H9 (cell line): Measurements from ENCODE around the gene DCAF7. TPM values are rescaled to one million over a fixed set of nuclear protein-coding genes. Genes with fewer than 3 reads are reported as not detected.

ENCODE experiments used
- DNase-seq: peaks from one replicate; pipeline ENCODE4 v3.0.0-alpha.2; 2017
- H2AFZ ChIP-seq: one replicate; pipeline ENCODE4 v1.6.1; 2013; ENCODE audit warnings: mild to moderate bottlenecking, low read length, control low read depth, moderate library complexity
- H2AK5ac ChIP-seq: 2 replicates; pipeline ENCODE4 v1.6.1; 2013; ENCODE audit warnings: low read length, control low read depth, mixed read lengths; ENCODE audit not compliant: insufficient read length
- H2BK120ac ChIP-seq: one replicate; pipeline ENCODE4 v1.6.1; 2013; ENCODE audit warnings: low read depth, mild to moderate bottlenecking, low read length, control low read depth, inconsistent platforms; ENCODE audit not compliant: poor library complexity, severe bottlenecking
- H2BK12ac ChIP-seq: 2 replicates; pipeline ENCODE4 v1.6.1; 2013; ENCODE audit warnings: low read length, control low read depth, mixed read lengths, low read depth; ENCODE audit not compliant: insufficient read length
- H2BK15ac ChIP-seq: 2 replicates; pipeline ENCODE4 v1.6.1; 2013; ENCODE audit warnings: low read depth, low read length, control low read depth
- H2BK20ac ChIP-seq: one replicate; pipeline ENCODE4 v1.6.1; 2013; ENCODE audit warnings: low read depth, mild to moderate bottlenecking, low read length, control low read depth, inconsistent platforms; ENCODE audit not compliant: poor library complexity, severe bottlenecking
- H2BK5ac ChIP-seq: 2 replicates; pipeline ENCODE4 v1.6.1; 2013; ENCODE audit warnings: low read length, control low read depth, mixed read lengths; ENCODE audit not compliant: insufficient read length
- H3K14ac ChIP-seq: 2 replicates; pipeline ENCODE4 v1.6.1; 2013; ENCODE audit warnings: low read length, control low read depth; ENCODE audit not compliant: insufficient read depth
- H3K18ac ChIP-seq: 2 replicates; pipeline ENCODE4 v1.6.1; 2013; ENCODE audit warnings: low read depth, mild to moderate bottlenecking, mixed read lengths, low read length, control low read depth; ENCODE audit not compliant: insufficient read length
- H3K23ac ChIP-seq: 2 replicates; pipeline ENCODE4 v1.6.1; 2013; ENCODE audit warnings: low read length, control low read depth, mixed read lengths, low read depth; ENCODE audit not compliant: insufficient read length
- H3K23me2 ChIP-seq: 2 replicates; pipeline ENCODE4 v1.6.1; 2013; ENCODE audit warnings: low read depth, mild to moderate bottlenecking, mixed read lengths, low read length, control low read depth; ENCODE audit not compliant: insufficient read length, poor library complexity, severe bottlenecking
- H3K27ac ChIP-seq: 2 replicates; pipeline ENCODE4 v1.5.1; 2013; ENCODE audit warnings: low read length, control low read depth, mixed read lengths, low read depth; ENCODE audit not compliant: insufficient read length
- H3K27me3 ChIP-seq: 2 replicates; pipeline ENCODE4 v1.6.1; 2013; ENCODE audit warnings: low read length, control low read depth, inconsistent platforms; ENCODE audit not compliant: insufficient read depth
- H3K4ac ChIP-seq: 2 replicates; pipeline ENCODE4 v1.6.1; 2013; ENCODE audit warnings: low read depth, mild to moderate bottlenecking, control low read depth, inconsistent platforms, low read length, moderate library complexity
- H3K4me1 ChIP-seq: 2 replicates; pipeline ENCODE4 v1.6.1; 2013; ENCODE audit warnings: low read length, control low read depth, inconsistent platforms; ENCODE audit not compliant: insufficient read depth
- H3K4me2 ChIP-seq: 2 replicates; pipeline ENCODE4 v1.6.1; 2013; ENCODE audit warnings: low read length, control low read depth, mixed read lengths; ENCODE audit not compliant: insufficient read length, insufficient read depth
- H3K56ac ChIP-seq: 2 replicates; pipeline ENCODE4 v1.6.1; 2013; ENCODE audit warnings: low read depth, mild to moderate bottlenecking, mixed read lengths, low read length, control low read depth; ENCODE audit not compliant: insufficient read length
- H3K79me1 ChIP-seq: 2 replicates; pipeline ENCODE4 v1.6.1; 2013; ENCODE audit warnings: low read depth, mild to moderate bottlenecking, moderate library complexity, low read length, control low read depth, inconsistent platforms; ENCODE audit not compliant: insufficient read depth, poor library complexity, severe bottlenecking
- H3K79me2 ChIP-seq: 2 replicates; pipeline ENCODE4 v1.6.1; 2013; ENCODE audit warnings: low read length, control low read depth, inconsistent platforms; ENCODE audit not compliant: insufficient read depth
- H3K9ac ChIP-seq: 2 replicates; pipeline ENCODE4 v1.6.1; 2013; ENCODE audit warnings: low read length, control low read depth, mixed read lengths; ENCODE audit not compliant: insufficient read length; ENCODE audit errors: extremely low read depth
- H3K9me3 ChIP-seq: one replicate; pipeline ENCODE4 v1.6.1; 2013; ENCODE audit warnings: low read depth, low read length, inconsistent platforms; ENCODE audit not compliant: control insufficient read depth
- H3T11ph ChIP-seq: one replicate; pipeline ENCODE4 v1.6.1; 2013; ENCODE audit warnings: mild to moderate bottlenecking, low read length, control low read depth, inconsistent platforms
- H4K20me1 ChIP-seq: one replicate; pipeline ENCODE4 v1.6.1; 2013; ENCODE audit not compliant: control insufficient read depth, insufficient read length, insufficient read depth
- H4K5ac ChIP-seq: 2 replicates; pipeline ENCODE4 v1.6.1; 2013; ENCODE audit warnings: low read depth, mild to moderate bottlenecking, mixed read lengths, low read length, control low read depth; ENCODE audit not compliant: insufficient read length
- H4K8ac ChIP-seq: replicated peaks from 2 replicates; pipeline ENCODE4 v1.6.1; 2013; ENCODE audit warnings: low read length, control low read depth, mixed read lengths, low read depth; ENCODE audit not compliant: insufficient read length
- H4K91ac ChIP-seq: 2 replicates; pipeline ENCODE4 v1.6.1; 2013; ENCODE audit warnings: low read depth, mild to moderate bottlenecking, moderate library complexity, mixed read lengths, low read length, control low read depth; ENCODE audit not compliant: insufficient read length
- H3K27ac Mint-ChIP-seq, 3 experiments: 2 replicates in 2 of 3; 3 replicates in 1 of 3; pipeline ENCODE4 v1.8.0; 2020 to 2021; ENCODE audit warnings: mixed read lengths in 3 of 3, mild to moderate bottlenecking in 1 of 3, moderate library complexity in 1 of 3
- H3K27me3 Mint-ChIP-seq: 2 replicates; pipeline ENCODE4 v1.8.0; 2021; ENCODE audit warnings: low read depth, mild to moderate bottlenecking, moderate library complexity, mixed read lengths
- H3K36me3 Mint-ChIP-seq, 3 experiments: 2 replicates in 2 of 3; 3 replicates in 1 of 3; pipeline ENCODE4 v1.8.0; 2020 to 2021; ENCODE audit warnings: low read depth in 3 of 3, mixed read lengths in 3 of 3; ENCODE audit not compliant: insufficient read depth in 1 of 3
- H3K4me1 Mint-ChIP-seq, 2 experiments: 2 replicates each; pipeline ENCODE4 v1.8.0; 2020; ENCODE audit warnings: mixed read lengths in 2 of 2
- H3K4me3 Mint-ChIP-seq, 2 experiments: 2 replicates in 1 of 2; 3 replicates in 1 of 2; pipeline ENCODE4 v1.8.0; 2020 to 2021; ENCODE audit warnings: mild to moderate bottlenecking in 2 of 2, mixed read lengths in 2 of 2, moderate library complexity in 1 of 2
- H3K9me3 Mint-ChIP-seq, 2 experiments: 2 replicates in 1 of 2; 3 replicates in 1 of 2; pipeline ENCODE4 v1.8.0; 2020; ENCODE audit warnings: mild to moderate bottlenecking in 2 of 2, mixed read lengths in 2 of 2, moderate library complexity in 1 of 2
- CTCF ChIP-seq: fragments of 200-600 bp; sonication (generic); conservative IDR thresholded peaks from 3 replicates; pipeline ENCODE4 v1.8.0; 2021; ENCODE audit warnings: antibody characterized with exemption, mild to moderate bottlenecking
- WGBS: extraction: QIAGEN DNeasy Blood & Tissue Kit; methylation state at CpG from one replicate; pipeline ENCODE4 v1.1.7; 2013; ENCODE audit warnings: missing lambda C conversion rate, low lambda C conversion rate, mixed read lengths; ENCODE audit not compliant: insufficient read length; ENCODE audit errors: extremely low coverage; 5-methylcytosine and 5-hydroxymethylcytosine counted together
- total RNA-seq: library from RNA; stranded (reverse); gene quantifications from 2 replicates; pipeline ENCODE4 v1.2.1, GENCODE V29; 2021

The DCAF7 gene
- total RNA-seq, 1 experiment from 2014 or later = 86.2 TPM

GRCh38 chr17:63641692-63642448 lies 91.6 kb downstream of the DCAF7 start:
- Histone ChIP-seq H3K23me2 (no peaks in the 10 kb centered on the region), H3K79me2 (no peaks in the 10 kb centered on the region), H3K27me3 (no peaks in the 10 kb centered on the region), H4K5ac (no peak overlapping the region), H3K79me1 (no peaks in the 10 kb centered on the region), H4K91ac (no peak overlapping the region), H3K9me3 (no peaks in the 10 kb centered on the region), H2AFZ (no peak overlapping the region), H2BK5ac (no peak overlapping the region), H3T11ph (no peak overlapping the region), H2BK120ac (no peak overlapping the region), H3K14ac (no peak overlapping the region), H4K20me1 (no peaks in the 10 kb centered on the region), H3K27ac (no peak overlapping the region), H3K23ac (no peak overlapping the region), H3K4ac (no peak overlapping the region), H3K56ac (no peak overlapping the region), H3K18ac (no peak overlapping the region), H2BK12ac (no peak overlapping the region), H2BK20ac (no peak overlapping the region), H2BK15ac (no peak overlapping the region), H3K4me1 (no peaks in the 10 kb centered on the region), H4K8ac (no peak overlapping the region), H2AK5ac (no peak overlapping the region), H3K4me2 (no peak overlapping the region), H3K9ac (no peak overlapping the region)
- TF ChIP-seq CTCF = no peak
- no peak overlapping the region for H3K4me3 Mint-ChIP-seq
- peaks cover 2 to 12% (median 3%) of the 10 kb centered on the region in 3 experiments; a peak in 4 of 7 replicates for H3K36me3 Mint-ChIP-seq
- no peaks in the 10 kb centered on the region for H3K9me3 Mint-ChIP-seq
- H3K27me3 Mint-ChIP-seq = no peaks in the 10 kb centered on the region
- peaks cover 3 to 10% of the 10 kb centered on the region in 2 experiments for H3K4me1 Mint-ChIP-seq
- H3K27ac Mint-ChIP-seq = peak overlapping the region in 1 of 3 experiments; percentile 35; a peak in 3 of 7 replicates
- WGBS = no CpG with 5 or more reads among the region's 4 CpGs
- no peak for DNase-seq

Other genes starting within 250 kb of the DCAF7 start
- gene CYB561, start 104.2 kb upstream of the DCAF7 start, total RNA-seq = 20.7 and 21.8 TPM in 2 replicates
- 4.8 and 5.4 TPM in 2 replicates for gene ACE, start 73.4 kb upstream of the DCAF7 start, total RNA-seq
- 1.6 and 2.3 TPM in 2 replicates for gene KCNH6, start 27.1 kb upstream of the DCAF7 start, total RNA-seq
- 28.9 and 30.2 TPM in 2 replicates for gene TACO1, start 50.4 kb downstream of the DCAF7 start, total RNA-seq
- gene MAP3K3, start 71.9 kb downstream of the DCAF7 start, total RNA-seq = 21.1 and 24.3 TPM in 2 replicates
- gene LIMD2, start 149.6 kb downstream of the DCAF7 start, total RNA-seq = 93.5 and 94.4 TPM in 2 replicates
- gene STRADA, start 191.3 kb downstream of the DCAF7 start, total RNA-seq = 34.5 and 35.0 TPM in 2 replicates
- gene CCDC47, start 223.1 kb downstream of the DCAF7 start, total RNA-seq = 79.4 and 79.6 TPM in 2 replicates
- gene DDX42, start 223.7 kb downstream of the DCAF7 start, total RNA-seq = 184 and 187 TPM in 2 replicates